Stimulated activated CD8-positive, alpha-beta memory T cell treated with anti-CD3 and anti-CD28 coated beads, Interleukin-2, amount 100 ng/mL, for 1 hour (primary cell): ENCODE measurements around the gene SLC2A9.

ENCODE experiments used
- DNase-seq, 2 donors: peaks; one replicate each; pipeline ENCODE4 v3.0.0-alpha.2; 2020; ENCODE audit warnings: low read depth in 2 of 2

Gene SLC2A9

GRCh38 chr4:10020871-10021652 lies at the start of gene SLC2A9:
Gene SLC2A9, minus strand, starts transcription at chr4:10021497. Its CDS starts 68 bp downstream, at chr4:10021429.
- no peak for DNase-seq

- DNase-seq = no peak
Observed at GRCh38 chr4:10069075-10069642, 47.9 kb upstream of the SLC2A9 start.

- DNase-seq = no peak
Observed at GRCh38 chr4:10066670-10067651, 45.7 kb upstream of the SLC2A9 start.

GRCh38 chr4:10066206-10066605 lies 44.9 kb upstream of the SLC2A9 start:
- no peak for DNase-seq

- no peak for DNase-seq
Observed at GRCh38 chr4:10063544-10064300, 42.4 kb upstream of the SLC2A9 start.

- DNase-seq = no peak
Observed at GRCh38 chr4:10061650-10062415, 40.5 kb upstream of the SLC2A9 start.

DNA sequence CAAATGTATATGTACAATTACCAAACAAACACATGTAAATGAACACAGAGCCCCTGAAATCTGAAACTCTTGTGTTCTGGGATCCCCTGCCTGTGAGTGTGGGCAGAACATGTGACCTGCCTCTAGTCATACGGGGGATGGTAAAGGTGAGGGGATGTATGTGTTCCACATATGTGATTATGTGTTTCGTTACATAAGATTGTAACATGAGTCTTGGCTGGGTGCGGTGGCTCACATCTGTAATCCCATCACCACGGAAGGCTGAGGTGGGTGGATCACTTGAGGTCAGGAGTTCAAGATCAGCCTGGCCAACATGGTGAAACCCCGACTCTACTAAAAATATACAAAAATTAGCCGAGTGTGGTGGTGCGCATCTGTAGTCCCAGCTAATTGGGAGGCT lies 37.1 kb upstream of the SLC2A9 start:
- DNase-seq = no peak

DNA sequence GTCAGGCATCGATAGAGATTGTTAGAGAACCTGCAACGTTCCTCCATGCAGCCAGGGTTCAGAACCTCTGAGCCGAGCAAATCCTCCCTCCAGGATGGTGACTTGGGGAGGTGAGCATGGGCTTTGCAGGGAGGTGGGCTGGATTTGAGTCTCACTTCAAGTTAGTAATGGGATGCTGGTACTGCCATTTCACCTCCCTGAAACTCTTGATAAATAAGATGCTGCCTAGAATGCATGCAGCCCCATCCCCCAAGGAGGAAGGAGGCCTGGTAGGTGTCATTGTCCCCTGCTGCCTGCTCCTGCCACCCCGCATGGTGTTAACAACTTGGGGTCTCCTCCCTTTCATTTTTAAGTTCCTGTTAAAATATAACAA lies 35.7 kb upstream of the SLC2A9 start:
- no peak for DNase-seq

DNA sequence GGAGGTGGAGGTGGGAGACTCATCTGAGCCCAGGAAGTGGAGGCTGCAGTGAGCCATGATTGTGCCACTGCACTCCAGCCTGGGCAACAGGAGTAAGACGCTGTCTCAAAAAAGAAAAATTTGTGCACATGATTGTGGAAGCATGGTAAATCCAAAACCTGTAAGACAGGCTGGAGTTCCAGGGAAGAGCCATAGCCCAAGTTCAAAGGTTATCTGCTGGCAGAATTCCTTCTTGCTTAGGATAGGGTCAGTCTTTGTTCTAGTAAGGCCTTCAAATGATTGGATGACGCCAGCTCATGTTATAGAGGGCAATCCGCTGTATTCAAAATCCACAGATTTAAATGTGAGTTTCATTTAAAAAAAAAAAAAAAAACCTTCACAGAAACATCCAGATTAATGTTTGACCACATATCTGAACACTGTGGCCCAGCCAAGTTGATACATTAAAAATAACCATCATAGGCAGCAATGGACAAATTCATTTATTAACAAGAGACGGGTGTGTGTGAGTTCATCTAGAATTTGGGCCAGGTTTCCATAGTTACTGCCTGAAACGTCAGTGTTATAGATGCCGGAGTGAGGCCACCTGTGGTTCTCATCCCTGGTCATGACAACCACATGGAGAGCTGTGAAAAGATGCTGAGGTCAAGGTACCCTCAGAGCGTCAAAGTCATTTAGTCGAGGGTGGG lies 35.2 kb upstream of the SLC2A9 start:
- DNase-seq = no peak

DNA sequence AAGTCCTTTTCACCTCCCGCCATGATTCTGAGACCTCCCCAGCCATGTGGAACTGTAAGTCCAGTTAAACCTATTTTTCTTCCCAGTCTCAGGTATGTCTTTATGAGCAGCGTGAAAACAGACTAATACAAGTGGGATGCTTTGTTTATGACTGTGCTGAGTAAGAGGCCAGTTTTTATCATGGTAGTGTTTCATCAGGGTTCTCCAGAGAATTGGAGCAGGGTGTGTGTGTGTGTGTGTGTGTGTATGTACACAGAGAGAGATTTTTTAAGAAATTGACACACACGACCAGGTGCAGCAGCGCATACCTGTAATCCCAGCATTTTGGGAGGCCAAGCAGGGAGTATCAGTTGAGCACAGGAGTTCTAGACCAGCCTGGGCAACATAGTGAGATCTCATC lies 34.6 kb upstream of the SLC2A9 start:
- no peak for DNase-seq

DNA sequence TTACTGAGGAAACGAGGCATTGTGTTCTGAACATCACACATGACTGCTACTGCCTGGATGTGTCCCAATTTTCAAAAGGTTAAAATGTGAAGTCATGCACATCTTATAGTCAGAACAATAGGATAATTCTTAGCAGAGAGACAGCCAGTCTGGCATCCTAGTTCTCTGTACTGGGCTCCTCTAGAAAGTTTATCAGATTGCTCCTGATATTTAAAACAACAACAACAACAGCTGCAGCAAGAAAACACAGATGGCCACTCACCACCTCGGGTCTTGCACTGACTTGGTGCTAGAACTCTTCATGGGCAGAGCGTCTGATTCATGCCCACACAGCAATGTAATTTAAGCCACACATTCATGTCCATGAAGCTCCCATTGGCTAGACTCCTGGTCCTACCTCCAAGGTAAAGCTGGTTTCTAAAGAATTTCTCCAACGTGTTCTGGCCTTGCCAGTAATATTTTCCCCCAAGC lies 33.3 kb upstream of the SLC2A9 start:
- DNase-seq = no peak

DNA sequence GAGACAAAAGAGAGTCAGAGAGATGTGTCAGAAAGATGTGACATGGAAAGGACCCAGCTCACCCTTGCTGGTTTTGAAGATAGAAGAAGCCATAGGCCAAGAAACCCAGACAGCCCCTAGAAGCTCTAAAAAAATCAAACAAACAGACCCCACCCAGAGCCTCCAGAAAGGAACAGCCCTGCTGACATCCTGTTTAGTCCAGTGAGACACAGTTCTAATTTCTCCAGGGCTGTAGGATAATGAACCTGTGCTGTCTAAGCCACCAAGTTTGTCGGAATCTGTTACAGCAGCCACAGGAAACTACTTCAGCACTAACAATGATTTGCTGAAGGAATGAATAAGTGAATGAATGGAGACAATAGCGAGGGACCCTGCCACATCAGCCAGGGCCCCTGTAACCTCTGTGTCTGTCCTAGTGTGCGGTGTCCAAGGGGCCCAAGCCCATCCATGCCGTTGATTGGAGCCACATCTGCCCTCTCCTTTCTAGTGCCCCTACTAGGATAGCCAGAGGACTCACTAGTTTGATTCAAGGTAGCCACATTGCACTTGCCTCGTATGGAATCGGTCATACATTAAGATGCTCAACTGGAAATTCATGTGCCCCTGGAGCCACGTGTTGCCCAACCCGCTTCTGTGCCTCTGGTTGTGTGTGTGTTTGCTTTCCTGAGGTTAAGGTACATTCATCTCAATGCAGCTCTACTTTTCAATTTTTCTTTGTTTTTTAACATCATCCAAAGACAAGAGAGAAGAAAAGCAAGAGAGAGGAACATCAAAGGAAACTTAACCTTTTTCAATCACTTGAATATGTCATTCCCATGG lies 32.5 kb upstream of the SLC2A9 start:
- no peak for DNase-seq

GRCh38 chr4:10051517-10052135 lies 30.3 kb upstream of the SLC2A9 start:
- no peak for DNase-seq

DNA sequence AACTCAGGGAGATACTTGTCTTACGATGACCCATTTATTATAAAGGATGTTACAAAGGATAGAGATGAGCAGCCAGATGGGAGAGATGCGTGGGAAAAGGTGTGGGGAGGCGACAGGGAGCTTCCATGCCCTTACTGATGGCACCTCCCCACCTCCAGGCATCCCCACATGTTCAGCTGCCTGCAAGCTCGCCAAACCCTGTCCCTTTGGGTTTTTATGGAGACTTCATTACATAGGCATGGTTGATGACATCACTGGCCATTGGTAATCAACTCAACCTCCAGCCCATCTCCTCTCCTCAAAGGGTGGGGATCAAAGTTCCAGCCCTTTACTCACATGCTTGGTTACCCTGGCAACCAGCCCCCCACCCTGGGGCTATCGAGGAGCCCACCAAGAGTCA lies 29.4 kb upstream of the SLC2A9 start:
- no peak for DNase-seq

DNA sequence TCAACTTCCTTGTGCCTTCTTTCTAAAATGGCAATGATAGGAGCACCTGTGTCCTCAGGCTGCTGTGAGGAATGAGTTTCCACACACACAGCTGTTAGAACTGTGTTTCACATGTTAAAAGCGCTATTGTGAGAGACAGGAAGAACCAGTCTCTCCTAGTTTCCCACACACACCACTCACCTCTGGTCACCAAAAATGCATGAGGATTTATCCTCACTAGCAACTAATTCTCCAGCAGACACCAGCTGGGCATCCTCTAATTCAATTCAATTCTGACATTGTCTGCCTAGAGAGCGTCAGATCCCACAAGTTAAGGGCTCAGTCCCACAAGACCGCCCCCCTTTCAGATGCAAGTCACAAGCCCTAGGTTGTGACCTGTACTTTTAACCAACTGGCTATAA lies 29.0 kb upstream of the SLC2A9 start:
- no peak for DNase-seq

DNA sequence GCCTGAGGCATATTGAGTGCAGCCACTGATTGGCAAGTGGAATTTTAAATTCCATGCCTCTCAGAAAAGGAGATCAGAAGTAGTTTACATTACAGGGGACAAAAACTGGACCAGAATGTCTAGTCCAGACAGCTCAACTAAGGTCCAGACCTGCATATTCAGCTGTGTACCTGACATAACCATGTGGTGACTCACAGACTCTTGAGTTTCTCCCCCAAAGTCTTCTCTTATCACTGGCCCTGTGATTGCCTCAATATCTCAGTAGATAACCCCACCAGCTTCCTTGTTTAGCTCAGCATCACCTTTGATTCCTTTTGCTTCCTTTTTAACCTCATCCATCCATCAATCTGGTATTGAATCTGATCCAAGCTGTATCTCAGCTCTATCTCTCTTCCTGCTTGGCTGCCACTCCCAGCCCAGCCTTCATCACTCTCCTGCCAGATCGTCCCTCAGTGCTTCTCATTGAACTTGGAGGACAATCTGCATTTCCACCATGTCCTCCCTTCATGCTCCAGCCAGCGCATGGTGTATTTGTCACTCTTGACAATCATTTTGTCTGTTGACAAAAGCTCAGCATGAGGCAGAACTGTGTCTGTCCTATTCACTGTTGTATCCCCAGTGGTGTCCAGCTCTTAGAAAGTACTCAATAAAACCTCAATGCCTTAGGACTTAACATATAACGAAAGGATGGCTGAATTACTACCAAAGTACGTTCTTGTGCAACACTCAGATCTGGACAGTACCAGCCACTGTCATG lies 27.8 kb upstream of the SLC2A9 start:
- DNase-seq = no peak

- DNase-seq = no peak
Observed at GRCh38 chr4:10047967-10048366, 26.7 kb upstream of the SLC2A9 start.

DNA sequence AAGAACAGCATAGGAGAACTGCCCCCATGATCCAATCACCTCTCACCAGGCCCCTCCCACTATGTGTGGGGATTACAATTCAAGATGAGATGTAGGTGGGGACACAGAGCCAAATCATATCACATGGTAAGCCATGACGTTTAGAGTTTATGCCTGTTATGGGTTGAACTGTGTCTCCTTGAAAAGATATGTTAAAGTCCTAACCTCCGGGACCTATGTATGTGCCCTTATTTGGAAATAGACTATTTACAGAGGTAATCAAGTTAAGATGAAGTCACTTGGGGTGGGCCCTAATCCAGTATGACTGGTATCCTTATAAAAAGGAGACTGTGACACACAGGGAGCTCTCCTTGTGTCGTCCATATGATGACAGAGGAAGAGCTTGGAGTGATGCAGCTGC lies 25.2 kb upstream of the SLC2A9 start:
- no peak for DNase-seq
